ENCODE results near the gene SULT1B1.

SULT1B1 gene

GRCh38 chr4:69760455-69760854, at the start of gene SULT1B1:
Gene SULT1B1, minus strand, starts transcription at chr4:69760620. Its CDS starts 5,403 bp downstream, at chr4:69755217.
- DNase-seq (ENCODE audit: low read depth, low spot score) = peak; percentile 68
- H3K4me3 ChIP-seq (ENCODE audit: low read depth, low read length) = no peak within 1 kb of the TSS
- TF ChIP-seq CTCF (IDR thresholded peaks at IDR 0.05; ENCODE audit: low read depth, low read length) = no peak
- in situ Hi-C loops (cut with HindIII; ENCODE audit: low sequenced_read_pairs) = no loop called here

- peak; percentile 32 for DNase-seq (ENCODE audit: low read depth, low spot score)
- no peak for TF ChIP-seq CTCF (IDR thresholded peaks at IDR 0.05; ENCODE audit: low read depth, low read length)
- in situ Hi-C loops (cut with HindIII; ENCODE audit: low sequenced_read_pairs) = no loop called here
- no peak overlapping the region for H3K4me3 ChIP-seq (ENCODE audit: low read depth, low read length)
These were observed 40.2 kb upstream of the SULT1B1 start for GRCh38 chr4:69800599-69800998.

GRCh38 chr4:69799337-69799736, 38.9 kb upstream of the SULT1B1 start:
- no peak overlapping the region for H3K4me3 ChIP-seq (ENCODE audit: low read depth, low read length)
- no peak for DNase-seq (ENCODE audit: low read depth, low spot score)
- no peak for TF ChIP-seq CTCF (IDR thresholded peaks at IDR 0.05; ENCODE audit: low read depth, low read length)
- in situ Hi-C loops (cut with HindIII; ENCODE audit: low sequenced_read_pairs) = no loop called here

GRCh38 chr4:69793732-69794131, 33.3 kb upstream of the SULT1B1 start:
- DNase-seq (ENCODE audit: low read depth, low spot score) = no peak
- in situ Hi-C loops (cut with HindIII; ENCODE audit: low sequenced_read_pairs) = no loop called here
- no peak overlapping the region for H3K4me3 ChIP-seq (ENCODE audit: low read depth, low read length)
- no peak for TF ChIP-seq CTCF (IDR thresholded peaks at IDR 0.05; ENCODE audit: low read depth, low read length)

GRCh38 chr4:69787879-69788278, 27.5 kb upstream of the SULT1B1 start:
- TF ChIP-seq CTCF (IDR thresholded peaks at IDR 0.05; ENCODE audit: low read depth, low read length) = no peak
- in situ Hi-C loops (cut with HindIII; ENCODE audit: low sequenced_read_pairs) = no loop called here
- peak; percentile 8 for DNase-seq (ENCODE audit: low read depth, low spot score)
- H3K4me3 ChIP-seq (ENCODE audit: low read depth, low read length) = no peak overlapping the region

- in situ Hi-C loops (cut with HindIII; ENCODE audit: low sequenced_read_pairs) = no loop called here
- no peak overlapping the region for H3K4me3 ChIP-seq (ENCODE audit: low read depth, low read length)
- no peak for DNase-seq (ENCODE audit: low read depth, low spot score)
- no peak for TF ChIP-seq CTCF (IDR thresholded peaks at IDR 0.05; ENCODE audit: low read depth, low read length)
These were observed 26.1 kb upstream of the SULT1B1 start for GRCh38 chr4:69786547-69786946.

Measured in astrocyte of the spinal cord (primary cell).